HG02642 (cell line): ENCODE data around the gene PPM1B.
A peak's percentile ranks its signal among the peaks of the same experiment; 100 is the strongest.
"Not testable (repeated sequence)": the region's sequence is repeated elsewhere in the genome, so short reads cannot be mapped to it uniquely, and the experiment has no call there.

Experiments used
- ATAC-seq: cut with Tn5 transposase; IDR thresholded peaks from one replicate; pipeline ENCODE4 v1.9.1; 2021; ENCODE audit warnings: mild to moderate bottlenecking; ENCODE audit not compliant: unreplicated experiment, poor library complexity

PPM1B gene

DNA sequence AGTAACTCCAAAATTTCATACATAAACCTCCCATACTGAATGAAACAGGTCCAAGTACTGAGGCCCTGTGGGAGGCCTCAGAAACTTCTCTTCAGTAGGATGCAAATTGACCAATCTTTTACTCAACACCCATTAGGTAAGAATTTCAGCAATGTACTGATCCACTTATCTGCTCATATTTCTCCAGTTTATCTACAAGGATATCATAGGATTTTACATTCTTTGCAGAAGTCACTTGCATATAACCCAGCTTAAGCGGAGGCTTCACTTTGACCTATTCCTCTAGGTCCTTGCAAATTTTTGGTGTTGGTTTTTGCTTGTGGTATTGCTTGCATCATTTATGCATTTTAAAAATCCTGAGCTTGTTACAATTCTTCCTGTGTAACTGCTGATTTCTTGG is 77.8 kb downstream of the PPM1B start:
- no peak for ATAC-seq

DNA sequence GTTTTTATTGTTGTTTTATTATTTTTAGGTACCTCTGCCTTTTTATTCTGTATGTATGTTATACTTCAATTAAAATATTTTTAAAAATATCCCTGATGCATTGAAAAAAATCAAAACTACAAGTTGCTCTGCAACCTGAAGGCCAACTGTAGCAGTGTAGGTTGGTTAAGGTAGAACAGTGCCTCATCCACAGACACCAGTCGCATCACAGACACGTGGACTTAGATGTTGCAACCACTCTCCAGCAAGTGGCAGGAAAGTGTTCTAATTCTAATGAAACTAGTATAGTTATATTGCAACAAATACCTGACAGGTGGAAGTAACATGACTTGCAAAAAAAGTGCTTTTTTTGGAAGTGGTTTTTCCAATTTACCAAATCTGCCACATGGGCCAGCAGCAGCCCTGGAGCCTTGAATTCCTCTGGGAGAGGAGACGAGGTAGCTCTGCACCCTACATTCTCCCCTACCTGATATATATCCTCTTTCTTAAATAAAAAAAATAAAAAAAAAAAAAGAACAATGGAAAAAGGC is 78.2 kb downstream of the PPM1B start:
- no peak for ATAC-seq

DNA sequence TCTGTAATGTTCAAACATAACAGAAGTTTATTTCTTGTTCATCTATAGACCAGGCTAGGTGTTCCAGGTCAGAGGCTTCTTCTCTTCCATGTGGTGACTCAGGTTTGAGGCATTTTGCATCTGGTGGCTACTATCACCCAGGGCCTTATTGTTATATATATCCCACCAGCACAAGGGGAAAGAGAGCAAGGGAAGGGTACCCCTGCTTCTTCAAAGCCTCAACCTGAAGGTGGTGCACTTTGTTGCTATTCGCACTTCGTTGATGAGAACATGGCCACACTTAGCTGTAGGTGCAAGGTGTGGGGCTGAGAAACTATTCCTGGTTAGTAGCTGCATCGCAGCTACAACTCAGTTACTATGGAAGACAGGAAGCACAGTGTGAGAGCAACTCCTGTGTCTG is 79.2 kb downstream of the PPM1B start:
- no peak for ATAC-seq

DNA sequence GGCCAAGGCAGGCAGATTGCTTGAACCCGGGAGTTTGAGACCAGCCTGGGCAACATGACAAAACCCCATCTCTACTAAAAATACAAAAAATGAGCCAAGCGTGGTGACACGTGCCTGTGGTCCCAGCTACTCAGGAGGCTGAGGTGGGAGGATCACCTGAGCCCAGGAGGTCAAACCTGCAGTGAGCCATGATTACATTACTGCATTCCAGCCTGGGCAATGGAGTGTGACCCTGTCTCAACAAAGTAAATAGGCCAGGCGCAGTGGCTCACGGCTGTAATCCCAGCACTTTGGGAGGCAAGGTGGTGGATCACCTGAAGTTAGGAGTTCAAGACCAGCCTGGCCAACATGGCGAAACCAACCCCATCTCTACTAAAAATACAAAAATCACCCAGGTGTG is 80.6 kb downstream of the PPM1B start:
- ATAC-seq: not testable (repeated sequence)

DNA sequence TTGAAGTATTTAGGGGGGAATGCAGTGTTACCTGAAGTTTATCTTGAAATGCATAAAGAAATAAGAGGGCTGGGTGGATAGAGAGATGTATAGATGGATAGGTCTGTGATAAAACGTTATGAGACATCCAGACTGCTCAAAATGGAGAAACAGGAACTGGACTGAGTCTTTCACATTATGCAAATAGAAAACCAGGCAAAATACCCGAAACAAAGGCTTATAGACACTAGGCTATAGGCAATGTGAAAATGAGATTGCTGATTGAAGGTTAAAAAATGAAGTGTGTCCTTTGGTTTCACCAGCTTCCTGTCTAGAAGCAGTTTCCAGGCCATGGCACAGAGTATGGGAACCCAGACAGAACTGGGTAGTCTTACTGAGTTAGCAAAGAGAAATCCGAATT is 81.7 kb downstream of the PPM1B start:
- ATAC-seq: peak; percentile 75

GRCh38 chr2:44254023-44254422 is 85.3 kb downstream of the PPM1B start:
- ATAC-seq: no peak

- ATAC-seq: not testable (repeated sequence)
Measured at GRCh38 chr2:44255704-44256103, 87.0 kb downstream of the PPM1B start.

GRCh38 chr2:44257802-44258201 is 89.1 kb downstream of the PPM1B start:
- not testable (repeated sequence) for ATAC-seq

- ATAC-seq: no peak
Measured at GRCh38 chr2:44267269-44267795, 98.7 kb downstream of the PPM1B start.

DNA sequence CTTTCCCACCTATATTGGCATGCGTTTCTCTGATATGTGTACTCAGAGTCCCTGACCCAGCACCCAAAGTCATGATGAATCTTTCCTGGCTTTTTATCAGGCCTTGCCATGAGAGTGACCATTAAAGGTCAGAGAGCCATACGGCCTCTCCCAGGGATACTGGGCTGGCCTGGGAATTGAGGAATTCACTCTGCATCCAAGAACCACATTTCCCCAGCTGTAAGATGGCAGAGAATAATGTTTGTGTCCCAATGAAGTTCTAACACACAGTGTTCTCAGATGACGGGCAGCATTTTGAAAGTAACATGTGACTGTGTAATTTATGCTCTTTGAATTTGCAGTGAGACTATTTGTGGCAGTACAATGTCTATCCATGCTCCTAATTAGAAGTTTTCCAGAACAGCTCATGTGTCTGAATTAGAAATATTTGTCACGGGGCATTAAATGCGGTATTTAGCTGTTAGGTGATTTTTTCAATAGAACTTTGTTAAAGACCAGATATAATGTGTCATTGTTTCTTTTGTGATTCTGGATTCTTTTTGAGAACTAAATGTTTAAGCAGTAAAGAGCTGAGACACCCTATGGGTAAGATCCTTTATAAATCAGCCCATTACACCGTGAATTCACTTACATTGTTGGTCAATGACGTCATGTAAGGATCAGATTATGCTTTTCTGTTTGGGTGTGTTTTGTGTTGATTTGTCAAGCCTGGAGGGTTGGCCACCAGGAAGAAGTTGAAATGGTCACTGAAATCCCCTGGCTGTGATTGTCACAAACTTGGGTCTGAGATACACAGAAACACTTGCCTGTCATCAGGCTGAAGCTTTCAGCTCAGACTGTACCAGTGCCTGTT is 99.3 kb downstream of the PPM1B start:
- ATAC-seq: no peak

DNA sequence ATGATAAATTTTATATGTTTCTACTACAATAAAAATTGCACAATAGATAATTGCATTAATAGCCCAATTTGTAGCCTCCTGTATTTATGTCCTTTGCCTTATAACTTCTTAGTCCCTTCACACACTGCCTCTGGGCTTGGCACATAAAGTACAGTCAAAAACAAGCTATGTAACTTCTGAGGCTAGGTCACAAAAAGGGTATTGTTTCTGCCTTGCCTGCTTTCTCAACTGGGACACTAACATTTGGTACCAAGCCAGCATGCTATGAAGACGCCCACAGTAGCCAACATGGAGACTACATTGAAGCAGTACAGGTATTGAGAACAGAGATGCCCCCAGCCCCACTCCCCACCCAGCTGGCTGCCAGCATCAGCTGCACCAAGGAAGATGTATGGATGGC is 101.2 kb downstream of the PPM1B start:
- ATAC-seq: no peak

GRCh38 chr2:44271296-44271695 is 102.6 kb downstream of the PPM1B start:
- ATAC-seq: no peak

DNA sequence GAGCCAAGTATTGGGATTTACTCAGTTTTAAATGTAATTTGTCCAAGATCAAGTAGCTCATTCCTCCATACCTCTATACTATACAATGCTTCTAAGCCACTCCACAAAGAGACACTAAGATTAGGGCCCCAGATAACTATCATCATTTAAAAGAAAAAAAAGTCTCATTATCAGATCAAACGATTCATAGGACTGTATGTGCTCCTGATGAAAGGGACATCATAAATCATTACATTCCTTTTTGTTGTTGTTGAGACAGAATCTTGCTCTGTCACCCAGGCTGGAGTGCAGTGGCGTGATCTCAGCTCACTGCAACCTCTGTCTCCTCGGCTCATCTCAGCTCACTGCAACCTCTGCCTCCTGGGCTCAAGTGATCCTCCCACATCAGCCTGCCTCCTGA is 104.4 kb downstream of the PPM1B start:
- no peak for ATAC-seq

GRCh38 chr2:44273596-44273995 is 104.9 kb downstream of the PPM1B start:
- no peak for ATAC-seq

DNA sequence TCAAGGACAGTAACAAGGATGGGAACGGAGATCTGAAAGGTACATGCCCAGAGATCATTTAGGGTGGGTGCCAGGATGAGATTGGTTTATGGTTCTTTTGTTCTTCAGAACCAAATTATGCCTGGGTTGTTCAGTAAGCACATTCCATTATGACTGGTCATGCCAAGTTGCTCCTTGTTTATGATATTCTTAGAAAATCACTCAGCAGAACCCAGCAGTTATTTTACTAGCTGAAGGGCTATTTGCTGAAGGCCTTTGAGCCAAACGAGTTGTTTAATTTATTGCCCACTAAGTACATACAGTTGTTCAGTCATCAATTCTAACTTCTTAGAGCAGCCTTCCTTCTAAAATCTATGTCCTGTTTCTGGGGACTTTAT is 107.2 kb downstream of the PPM1B start:
- no peak for ATAC-seq

- no peak for ATAC-seq
Measured at GRCh38 chr2:44277541-44277940, 108.9 kb downstream of the PPM1B start.

- no peak for ATAC-seq
Measured at GRCh38 chr2:44280869-44281268, 112.2 kb downstream of the PPM1B start.
